IPS DF 4.7 (cell line): ENCODE measurements around the gene ARID1B.
A peak's percentile ranks its signal among the peaks of the same experiment; 100 is the strongest.

ENCODE experiments used
- DNase-seq: peaks from one replicate; pipeline ENCODE4 v3.0.0-alpha.2; 2013; ENCODE audit warnings: low spot score; ENCODE audit errors: extremely low read depth

Gene ARID1B

DNA sequence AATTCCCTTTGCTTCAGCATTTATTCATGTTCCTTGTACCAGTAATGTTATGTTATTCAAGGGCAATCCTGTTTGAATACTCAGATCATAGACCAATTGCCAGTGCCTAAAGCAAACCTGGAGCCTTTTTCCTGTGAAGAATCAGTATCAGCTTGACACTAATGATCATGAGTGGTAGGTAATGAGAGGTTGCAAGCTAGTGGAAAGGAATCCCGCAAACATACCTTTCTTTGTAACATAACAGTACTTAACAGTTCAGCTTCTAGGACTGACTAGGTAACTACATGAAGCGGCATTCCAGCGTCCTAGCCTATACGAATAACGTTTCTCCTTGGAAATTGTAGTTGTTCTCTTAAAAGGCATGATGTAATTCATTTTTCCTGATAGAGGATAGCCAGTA, 292.4 kb downstream of the ARID1B start:
- DNase-seq: no peak

DNA sequence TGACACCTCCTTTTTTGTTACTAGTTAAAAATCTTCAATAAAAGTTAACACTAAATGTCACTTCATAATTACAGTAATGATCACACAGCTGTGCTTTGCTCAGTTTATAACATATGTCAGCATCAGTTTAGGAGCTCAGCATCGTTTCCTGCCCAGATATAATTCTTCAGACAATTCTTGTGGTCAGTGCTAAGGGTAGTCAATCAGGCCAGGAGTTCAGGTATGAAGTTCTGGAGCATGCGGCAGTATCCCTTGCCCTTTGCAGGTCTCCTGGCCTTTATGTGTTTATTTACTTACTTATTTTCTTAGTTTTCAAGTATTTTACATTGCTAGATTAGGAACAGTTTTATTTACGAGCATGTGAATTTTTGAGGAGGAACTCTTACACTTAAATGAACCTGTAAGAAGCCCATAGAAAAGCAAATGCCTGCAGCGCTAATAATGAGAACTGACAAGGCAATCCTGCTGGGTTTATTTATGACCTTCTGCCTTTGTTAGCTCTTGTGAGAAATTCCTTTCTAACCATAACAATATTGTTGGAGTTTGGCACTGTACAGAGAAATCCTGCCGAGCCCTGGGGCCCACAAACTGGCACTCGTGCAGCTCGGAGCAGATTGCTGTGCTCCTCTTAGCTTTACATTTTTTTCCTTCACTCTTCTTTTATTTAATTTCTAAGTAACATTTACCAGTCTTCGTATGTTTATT, 293.4 kb downstream of the ARID1B start:
- no peak for DNase-seq

DNA sequence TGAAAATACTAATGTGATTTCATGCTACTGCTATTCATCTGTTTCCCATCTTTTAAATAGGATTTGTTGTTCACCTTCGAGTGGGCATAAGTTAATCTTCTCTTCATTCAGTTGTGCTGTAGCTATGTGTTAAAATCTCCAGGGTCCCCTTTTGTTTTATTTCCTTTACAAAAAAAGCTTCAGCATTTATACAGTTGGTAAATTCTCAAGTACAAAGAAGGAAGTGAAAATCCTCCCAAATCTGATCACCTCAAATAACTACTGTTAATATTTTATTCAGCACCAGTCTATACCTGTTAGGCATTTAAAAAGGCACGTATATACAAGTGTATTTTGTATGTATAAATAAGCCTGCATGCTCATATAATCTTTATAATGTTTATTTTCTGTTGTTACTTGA, 294.9 kb downstream of the ARID1B start:
- DNase-seq: no peak

DNA sequence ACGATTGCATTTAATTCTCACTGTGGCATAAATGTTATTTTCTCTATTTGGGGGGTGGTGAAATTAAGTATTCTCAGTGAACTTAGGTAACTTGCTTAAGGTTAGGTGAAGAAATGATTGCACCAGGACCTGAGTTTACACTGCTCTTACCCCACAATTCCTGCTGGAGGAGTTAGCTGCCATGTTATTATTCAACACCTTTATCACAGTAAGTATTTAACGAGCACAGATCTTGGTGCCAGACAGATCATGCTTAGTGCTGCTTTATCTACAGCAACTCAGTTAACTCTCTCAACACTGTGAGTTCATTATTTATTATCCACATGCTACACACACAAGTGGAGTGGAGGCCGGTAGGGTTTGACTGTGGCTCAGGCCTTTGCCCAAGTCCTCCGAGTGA, 296.4 kb downstream of the ARID1B start:
- no peak for DNase-seq

DNA sequence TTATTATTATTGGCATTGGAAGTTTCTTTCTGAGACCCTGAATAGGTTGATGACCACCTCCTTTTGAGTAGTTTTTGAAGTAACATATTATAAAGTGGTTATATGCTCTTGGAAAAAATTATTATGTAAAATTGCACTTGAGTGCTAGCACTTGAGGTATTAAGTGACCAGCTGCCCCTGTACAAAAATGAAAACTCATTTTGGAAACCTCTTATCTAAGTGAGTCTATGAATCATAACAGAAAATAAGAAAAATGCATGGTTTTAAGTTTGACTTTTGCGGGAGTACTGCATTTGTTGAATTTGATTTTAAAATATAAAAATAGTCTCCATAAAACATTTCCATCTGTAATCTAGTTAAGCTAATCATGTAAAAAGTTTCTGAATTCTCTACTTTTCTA, 297.8 kb downstream of the ARID1B start:
- no peak for DNase-seq

DNA sequence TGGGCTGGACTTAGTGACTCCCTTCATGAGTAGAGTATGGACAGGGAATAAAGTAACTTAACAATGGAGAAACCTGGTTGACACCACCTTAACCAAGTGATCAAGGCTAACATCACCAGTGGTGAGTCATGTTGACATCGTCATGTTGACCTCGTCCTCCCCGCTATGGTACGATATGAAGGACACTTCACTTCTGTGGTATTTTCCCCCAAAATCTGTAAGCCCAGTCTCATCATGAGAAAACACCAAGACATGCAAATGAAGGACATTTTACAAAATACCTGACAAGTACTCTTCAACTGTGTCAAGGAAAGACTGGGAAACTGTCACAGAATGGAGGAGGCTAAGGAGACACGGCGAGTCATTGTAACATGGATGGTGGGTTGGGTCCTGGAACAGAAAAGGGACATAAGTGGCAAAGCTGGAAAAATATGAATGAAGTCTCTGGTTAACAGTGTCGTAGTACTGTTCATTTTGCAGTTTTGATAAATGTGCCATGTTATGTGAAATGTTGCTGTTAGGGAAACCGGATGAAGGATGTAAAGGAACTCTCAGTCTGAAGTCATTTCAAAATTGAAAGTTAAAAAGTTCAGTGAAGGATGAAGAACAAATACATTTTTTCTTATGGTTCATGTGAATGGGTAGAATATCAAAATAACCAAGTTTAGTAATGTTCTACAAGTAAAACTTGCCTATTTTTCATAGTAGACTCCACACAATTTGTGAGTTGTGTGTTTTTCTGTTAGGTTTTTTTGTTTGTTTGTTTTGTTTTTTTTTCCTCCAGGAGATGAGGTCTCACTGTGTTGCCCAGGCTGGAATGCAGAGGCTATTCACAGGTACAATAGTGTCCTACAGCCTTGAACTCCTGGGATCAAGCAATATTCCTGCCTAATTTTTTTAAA, 298.6 kb downstream of the ARID1B start:
- DNase-seq: no peak

DNA sequence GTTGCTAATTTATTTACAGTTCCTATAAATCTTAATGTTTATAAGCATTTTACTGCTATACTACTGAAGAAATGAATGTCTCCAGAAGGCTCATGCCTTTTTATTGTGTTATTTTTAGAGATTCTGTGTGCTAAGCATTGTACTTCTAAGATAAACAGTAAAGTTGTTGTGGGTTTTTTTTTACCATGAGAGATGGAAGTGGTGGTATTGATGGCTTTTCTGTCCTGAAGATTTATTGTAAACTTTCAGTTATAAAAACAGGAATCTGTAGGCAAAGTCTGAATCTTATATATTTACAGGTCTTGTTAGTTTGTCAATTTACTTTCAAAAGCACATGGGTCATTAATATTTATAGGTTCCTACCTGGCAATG, 299.3 kb downstream of the ARID1B start:
- DNase-seq: no peak

DNA sequence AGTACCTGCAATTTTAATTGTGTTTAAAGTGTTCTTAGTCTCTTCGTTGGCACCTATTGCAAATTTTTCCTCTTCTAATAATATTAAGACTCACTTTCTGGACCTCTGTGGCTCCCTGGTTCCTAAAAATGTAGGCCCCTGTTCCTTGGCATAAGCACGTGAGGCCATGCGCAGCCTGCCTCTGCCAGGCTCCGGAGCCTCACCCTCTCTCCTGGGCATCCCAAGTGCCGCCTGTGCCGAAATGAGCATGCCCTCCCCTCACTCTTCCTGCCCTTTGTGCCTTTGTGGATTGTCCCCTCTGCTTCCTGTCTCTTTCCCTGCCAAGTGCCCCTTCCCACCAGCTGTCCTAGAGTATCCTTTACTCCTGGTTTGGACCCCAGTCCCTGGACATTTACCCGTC, 300.1 kb downstream of the ARID1B start:
- DNase-seq: no peak

DNA sequence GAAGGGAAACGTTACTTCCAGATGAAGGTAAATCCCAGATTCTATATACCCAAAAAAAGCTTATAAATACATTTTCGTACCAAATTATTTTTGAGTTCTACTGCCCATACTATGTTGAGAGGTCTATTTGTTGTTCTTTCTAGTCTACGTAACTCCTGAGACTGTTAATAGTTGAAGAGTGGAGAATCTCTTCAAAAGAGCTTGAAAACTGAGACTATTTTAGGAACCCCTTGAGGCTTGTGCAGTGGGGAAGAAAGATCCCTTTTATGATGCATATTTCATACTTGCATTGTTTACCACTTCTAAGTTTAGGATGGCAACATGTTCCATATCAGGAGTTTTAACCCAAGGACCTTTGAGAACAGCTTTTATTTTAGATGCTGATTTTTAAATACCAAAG, 301.1 kb downstream of the ARID1B start:
- DNase-seq: no peak

DNA sequence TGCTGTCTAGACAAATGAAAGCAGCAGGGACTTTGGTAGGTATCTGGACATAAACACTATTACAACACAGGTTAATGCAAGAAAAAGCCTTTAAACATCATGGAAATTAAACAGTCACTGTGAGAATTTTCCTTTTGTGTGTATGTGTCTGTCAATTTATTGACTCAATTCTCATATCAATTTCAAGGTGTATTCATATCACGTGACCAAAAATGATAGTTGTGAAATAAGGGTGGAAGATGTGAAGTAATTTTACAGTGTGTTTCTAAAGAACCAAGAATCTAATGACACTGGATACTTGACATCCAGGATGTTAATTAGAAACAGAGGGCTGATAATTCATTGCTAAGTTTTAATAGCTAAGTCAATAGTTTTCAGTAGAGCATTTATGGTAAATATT, 302.1 kb downstream of the ARID1B start:
- no peak for DNase-seq

DNA sequence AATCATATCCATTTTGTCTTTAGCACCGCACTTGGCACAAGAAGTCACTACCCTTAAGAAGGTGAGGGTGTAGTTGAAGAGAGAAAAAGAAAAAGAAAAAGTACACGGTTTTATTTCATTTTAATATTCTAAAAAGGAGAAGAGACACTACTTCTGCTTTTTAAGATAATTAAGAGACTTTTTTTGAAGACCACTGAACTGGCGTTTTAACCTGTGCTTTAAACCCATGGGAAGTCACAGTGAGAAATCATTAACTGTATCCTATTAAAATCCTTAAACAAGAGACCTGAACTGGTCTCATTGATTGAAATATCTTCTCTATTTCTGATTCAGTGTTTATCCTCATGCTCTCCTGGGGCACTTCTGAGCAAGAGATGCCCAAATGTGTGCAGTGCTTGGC, 302.6 kb downstream of the ARID1B start:
- no peak for DNase-seq

DNA sequence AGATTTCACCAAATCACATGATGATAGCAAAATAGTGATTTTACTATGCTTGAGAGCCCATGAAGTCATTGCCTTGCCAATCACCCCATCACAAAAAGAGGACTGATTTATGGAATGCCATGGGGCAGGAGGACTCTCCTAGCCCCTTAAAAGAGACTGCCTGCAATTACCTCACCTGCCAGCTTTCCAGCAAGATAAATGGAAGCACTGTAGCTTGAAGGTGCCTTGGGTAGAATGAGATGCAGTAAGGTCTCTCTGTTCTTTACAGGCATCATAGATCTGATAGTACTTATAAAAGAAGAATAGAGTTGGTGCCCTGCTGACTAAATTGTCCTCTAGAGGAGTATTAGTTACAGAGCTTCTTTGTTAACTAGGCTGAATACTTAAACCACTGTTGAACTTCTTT, 303.8 kb downstream of the ARID1B start:
- DNase-seq: no peak

DNA sequence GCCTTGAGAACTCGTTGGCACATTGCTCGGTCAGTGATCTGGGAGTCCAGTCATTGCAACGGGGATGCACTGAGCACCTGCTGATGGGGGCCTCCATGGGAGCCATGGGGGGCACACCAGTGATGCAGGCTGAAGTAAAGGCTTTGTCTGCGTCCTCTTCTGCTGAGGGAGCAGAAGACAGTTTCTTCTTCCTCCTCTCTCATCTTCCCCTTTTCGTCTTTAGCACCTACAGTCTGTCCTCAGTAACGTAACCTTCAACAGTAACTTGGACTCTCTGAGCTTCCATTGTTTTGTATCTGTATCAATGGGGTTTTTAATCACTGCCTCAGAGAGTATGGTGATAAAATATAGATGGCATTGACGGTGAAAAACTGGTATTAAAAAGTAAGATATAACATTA, 306.2 kb downstream of the ARID1B start:
- no peak for DNase-seq

DNA sequence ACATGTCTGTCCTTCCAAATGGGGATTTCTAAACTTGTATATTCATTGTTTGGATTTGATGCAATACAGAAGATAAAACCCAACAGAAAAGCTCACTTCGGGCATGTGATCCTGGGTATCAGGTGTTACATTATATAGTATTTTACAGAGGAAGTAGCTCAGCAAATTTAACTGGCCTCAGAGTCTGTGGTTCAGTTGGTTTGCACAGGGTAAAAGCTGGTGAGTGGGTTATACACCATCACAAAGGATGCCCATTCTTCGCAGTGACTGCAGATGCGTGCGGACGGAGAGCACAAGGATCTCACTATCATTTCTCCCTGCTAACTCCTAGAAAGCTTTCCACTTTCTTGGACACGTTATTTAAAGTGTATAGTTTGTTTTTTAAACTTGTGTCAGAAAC, 309.5 kb downstream of the ARID1B start:
- no peak for DNase-seq

DNA sequence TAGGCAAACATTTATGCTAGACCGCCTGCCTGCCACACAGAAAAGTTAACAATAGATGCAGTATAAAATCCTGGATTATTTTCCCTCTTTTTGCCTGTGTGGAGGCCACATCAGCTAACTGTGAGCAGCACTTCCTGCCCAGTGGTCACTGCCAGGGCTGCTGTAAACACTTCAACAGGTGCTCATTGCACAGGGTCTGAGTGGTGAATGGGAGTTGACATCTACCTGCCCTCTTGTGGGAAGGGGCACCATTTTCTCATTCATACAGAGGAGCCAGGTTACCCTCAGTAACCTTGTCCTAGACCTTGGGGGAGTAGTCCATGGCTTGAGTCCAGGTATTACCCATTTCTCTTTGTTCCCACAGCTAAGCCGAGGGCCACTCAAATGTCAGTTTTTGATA, 310.8 kb downstream of the ARID1B start:
- no peak for DNase-seq

DNA sequence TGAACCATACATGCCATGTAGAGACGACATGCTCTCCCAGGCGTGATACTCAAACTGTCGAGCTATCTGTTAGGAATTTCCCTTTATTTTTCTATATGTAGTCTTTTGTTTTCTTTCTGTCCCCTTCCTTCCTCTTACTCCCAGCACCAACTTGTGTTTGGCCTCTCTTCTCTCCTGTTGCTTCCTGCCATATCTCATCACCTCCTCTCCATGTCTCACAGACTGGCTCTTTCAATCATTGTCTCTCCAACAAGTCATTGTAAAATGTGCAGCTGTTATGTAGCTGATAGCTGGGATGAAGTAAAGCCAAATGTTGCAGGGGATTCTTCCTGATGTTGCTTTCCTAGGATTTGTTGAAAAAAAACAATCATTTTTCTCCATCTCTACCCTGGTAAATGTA, 311.7 kb downstream of the ARID1B start:
- DNase-seq: no peak

DNA sequence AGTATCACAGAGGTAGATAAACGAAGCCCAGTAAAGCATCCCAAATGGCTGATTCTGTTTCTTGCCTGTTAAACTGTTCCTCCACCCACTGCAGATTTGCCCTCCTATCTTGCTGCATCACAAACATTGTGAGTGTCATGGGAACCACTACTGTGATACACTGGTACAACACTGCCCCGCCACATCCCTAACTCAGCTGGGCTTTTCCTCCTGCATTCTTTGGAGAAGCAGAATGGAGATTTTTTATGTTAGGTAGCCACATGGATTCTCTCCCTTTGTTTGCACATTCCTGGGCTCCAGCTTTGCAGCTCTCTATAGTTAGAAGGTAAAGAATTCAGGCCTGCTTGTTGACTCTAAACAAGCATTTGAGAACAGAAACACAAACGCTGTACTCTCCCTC, 312.1 kb downstream of the ARID1B start:
- DNase-seq: peak; percentile 53

DNA sequence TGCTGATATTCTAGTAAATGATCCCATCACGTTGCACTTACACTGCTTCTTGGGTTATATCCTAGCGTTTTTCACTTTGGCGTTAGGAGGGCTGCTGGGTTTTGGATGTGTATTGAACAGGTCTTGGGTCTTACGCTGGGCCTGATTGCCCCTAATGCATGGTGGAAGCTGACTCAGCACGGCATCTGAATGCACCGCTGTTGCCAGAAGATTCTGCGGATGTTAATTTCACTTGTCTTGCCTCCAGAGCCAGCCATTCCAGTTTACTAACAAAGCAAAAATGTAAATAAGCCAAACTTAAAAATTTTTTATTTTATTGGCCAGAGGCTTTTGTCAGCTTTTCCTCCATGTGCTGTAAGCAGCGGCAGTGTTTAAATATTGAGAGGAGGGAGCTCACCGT, 312.7 kb downstream of the ARID1B start:
- DNase-seq: no peak

DNA sequence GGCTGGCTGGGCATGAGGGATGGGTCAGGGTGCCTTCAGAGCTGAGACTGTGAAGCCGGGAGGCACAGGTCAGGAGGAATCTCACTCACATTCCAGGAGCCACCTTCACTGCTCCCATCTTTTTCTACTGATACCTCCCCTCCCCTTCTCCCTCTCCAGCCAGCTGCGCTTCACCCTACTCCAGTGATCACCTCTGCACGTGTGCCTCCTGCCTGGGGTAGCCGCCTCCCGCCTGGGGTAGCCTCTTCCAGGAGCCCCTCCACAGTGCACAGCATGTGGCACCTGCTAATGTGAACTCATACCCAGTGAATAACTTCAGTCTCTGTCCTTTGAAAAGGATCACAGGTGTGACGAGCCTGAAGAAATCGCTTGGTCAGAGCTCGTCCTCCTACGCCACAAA, 313.6 kb downstream of the ARID1B start:
- DNase-seq: no peak

DNA sequence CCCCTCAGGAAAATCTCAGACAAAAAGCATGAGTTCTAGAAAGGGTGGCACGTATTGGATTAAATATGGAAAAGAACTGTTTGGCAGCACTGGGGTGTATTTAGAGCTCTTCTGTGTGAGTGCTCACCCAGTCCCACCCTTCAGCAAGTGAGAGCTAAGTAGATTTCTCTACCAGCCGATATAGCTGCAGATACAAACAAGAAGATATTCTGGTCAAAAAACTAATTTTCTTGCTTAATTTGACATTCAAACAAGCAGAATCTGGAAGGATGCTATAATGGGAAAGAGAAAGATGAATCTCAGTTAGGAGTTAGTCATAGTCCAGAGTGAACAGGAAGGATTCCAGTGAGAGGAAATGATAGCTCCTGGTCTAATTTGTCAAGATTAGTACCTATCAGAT, 314.1 kb downstream of the ARID1B start:
- no peak for DNase-seq

DNA sequence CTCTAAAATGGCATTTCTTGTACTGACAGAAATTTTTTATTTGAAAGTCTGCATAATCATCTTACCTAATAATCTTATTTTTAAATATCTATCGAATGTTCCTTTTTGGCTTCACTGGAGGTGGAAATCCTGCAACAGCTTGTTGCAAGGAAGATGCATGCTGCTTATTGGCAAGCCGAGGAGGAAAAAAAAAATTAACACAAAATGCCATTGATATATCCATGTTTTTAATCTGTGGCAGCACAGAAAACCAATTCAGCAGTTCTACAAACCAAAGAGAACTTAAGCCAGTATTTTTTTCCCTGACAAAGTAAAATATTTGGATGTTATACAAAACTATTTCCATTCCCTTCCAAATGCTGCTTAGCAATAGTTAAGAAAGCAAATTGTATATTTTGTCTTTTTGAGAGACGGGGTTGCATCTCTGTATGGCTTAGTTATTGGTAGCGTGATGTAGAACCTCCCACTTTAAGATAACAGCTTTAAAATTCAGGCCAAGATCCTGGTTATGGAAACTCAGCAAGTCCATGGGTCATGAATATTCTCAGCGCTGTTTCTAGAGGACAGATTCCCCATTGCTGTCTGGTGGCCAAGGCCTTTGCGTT, 314.8 kb downstream of the ARID1B start:
- DNase-seq: no peak

DNA sequence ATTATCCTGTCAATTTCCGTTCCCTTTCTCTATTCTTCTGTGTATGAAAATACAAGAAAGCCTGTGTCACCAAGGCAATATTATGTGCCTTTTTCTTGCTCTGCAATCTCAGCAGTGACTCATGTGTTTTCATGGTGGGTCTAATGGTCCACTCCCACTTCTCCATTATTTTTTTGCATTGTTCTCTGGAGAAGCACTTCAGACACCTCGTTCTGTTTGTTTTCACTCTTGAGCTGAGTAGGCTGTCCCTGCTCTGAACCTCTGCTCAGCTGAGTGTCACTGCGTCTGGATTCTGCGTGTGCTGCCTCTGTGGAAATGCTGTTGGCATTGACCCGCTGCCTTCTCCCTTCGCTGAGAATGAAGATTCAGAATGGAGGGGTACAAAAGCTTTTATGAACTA, 315.6 kb downstream of the ARID1B start:
- no peak for DNase-seq

DNA sequence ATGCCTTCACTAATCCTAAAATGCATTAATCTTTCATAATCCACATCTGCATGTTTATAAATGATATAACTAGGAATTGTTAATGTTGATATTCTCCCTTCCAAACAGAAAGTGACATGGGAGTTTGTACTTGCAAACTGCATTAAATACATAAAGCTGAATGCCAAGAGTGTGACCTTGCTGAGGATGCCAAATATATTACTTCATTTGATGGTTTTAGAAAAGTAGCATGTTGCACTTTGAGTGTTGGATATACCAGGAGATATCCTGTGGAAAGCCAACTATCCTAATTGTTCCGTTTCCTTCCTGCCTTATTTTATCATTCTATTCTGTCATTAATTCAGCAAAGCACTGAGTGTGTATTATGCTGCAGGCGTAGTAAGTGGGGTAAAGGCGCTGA, 316.4 kb downstream of the ARID1B start:
- DNase-seq: no peak
